NCI-H1436 (cell line): ENCODE data around the gene ZNF445.
"Not testable (repeated sequence)": the region's sequence is repeated elsewhere in the genome, so short reads cannot be mapped to it uniquely, and the experiment has no call there.

Experiments
- DNase-seq: peaks from one replicate; lab custom pipeline; 2025; lab: John Stamatoyannopoulos, UW

Gene ZNF445

GRCh38 chr3:44398853-44399252 is 78.6 kb downstream of the ZNF445 start:
- no peak for DNase-seq

GRCh38 chr3:44398271-44398670 is 79.2 kb downstream of the ZNF445 start:
- DNase-seq: not testable (repeated sequence)

GRCh38 chr3:44396200-44397171 is 81.0 kb downstream of the ZNF445 start:
- no peak for DNase-seq

- DNase-seq: no peak
Observed at GRCh38 chr3:44395714-44396113, 81.8 kb downstream of the ZNF445 start.

- no peak for DNase-seq
Observed at GRCh38 chr3:44392489-44392888, 85.0 kb downstream of the ZNF445 start.

GRCh38 chr3:44387404-44387803 is 90.1 kb downstream of the ZNF445 start:
- DNase-seq: no peak
